ENCODE results near the gene FZD2.
A peak's percentile ranks its signal among the peaks of the same experiment; 100 is the strongest.
"Not testable (repeated sequence)": the region's sequence is repeated elsewhere in the genome, so short reads cannot be mapped to it uniquely, and the experiment has no call there.

Gene FZD2

DNA sequence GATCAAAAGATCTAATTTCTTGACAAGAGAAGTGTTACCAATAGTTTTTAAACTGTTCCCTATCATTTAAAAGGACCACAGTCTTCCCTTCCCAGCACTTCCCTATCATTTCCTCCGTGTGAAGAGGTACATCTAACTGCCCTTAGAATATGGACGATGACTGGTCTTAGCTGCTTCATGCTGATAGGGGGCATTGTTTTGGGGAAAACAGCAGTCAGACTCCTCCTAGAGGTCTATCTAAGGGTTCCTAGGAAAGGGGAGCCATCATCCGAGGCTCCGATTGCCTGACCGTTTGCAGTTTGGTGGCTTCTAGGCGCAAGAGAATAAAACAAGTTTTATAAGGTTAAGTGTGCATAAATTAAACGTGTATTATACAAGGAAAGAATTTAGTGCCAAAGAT, 7.1 kb downstream of the FZD2 start:
- TF ChIP-seq POLR2AphosphoS5 (IDR thresholded peaks at IDR 0.05; ENCODE audit: low read depth, low read length) (no peak), TAF1 (IDR thresholded peaks at IDR 0.05; ENCODE audit: borderline replicate concordance, low read depth, low read length) (no peak), POLR2A (IDR thresholded peaks at IDR 0.05; ENCODE audit: low read depth, low read length) (no peak)
- FAIRE-seq (no peak), DNase-seq (ENCODE audit: insufficient read length) (no peak)

DNA sequence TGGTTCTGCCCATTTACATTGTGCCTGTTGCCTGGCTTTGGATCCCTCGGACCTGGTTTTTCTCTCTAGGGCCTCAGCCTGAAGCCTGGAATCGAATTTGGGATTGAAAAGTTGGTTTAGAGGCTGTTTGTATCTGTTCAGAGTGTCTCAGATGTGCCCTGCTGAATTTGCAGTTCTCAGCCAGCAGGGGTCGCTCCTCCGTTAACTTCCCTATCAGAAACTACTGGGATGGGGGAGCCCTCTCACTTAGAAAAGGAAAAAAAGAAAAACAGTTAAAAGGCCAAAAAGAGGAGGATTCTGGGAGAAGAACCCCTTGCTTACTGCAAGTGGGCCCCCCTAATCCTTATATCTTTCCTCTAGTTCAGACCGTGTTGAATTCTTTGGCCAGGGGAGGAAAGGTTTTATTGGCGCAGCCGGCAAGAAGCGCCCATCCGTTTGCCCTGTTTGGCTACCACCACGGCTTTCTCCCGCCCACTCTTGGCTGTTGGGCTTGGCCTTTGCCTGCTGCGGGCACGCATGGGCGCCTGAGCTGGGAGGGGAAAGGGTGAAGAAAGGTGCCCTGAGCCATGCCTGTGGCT, 8.7 kb downstream of the FZD2 start:
- no peak for DNase-seq (ENCODE audit: insufficient read length)
- no peak for FAIRE-seq
- TF ChIP-seq TAF1 (IDR thresholded peaks at IDR 0.05; ENCODE audit: borderline replicate concordance, low read depth, low read length) = no peak

DNA sequence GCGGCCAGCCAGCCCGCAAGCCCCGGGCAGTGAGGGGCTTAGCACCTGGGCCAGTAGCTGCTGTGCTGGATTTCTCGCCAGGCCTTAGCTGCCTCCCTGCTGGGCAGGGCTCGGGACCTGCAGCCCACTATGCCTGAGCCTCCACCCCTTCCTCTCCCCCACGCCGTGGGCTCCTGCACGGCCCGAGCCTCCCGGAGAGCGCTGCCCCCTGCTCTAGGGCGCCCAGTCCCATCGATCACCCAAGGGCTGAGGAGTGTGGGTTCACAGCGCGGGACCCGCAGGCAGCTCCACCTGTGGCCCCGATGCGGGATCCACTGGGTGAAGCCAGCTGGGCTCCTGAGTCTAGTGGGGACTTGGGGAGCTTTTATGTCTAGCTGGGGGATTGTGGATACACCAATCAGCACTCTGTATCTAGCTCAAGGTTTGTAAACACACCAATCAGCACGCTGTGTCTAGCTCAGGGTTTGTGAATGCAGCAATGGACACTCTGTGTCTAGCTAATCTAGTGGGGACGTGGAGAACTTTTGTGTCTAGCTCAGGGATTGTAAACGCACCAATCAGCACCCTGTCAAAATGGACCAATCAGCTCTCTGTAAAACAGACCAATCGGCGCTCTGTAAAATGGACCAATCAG, 11.1 kb downstream of the FZD2 start:
- not testable (repeated sequence) for DNase-seq (ENCODE audit: insufficient read length); FAIRE-seq

DNA sequence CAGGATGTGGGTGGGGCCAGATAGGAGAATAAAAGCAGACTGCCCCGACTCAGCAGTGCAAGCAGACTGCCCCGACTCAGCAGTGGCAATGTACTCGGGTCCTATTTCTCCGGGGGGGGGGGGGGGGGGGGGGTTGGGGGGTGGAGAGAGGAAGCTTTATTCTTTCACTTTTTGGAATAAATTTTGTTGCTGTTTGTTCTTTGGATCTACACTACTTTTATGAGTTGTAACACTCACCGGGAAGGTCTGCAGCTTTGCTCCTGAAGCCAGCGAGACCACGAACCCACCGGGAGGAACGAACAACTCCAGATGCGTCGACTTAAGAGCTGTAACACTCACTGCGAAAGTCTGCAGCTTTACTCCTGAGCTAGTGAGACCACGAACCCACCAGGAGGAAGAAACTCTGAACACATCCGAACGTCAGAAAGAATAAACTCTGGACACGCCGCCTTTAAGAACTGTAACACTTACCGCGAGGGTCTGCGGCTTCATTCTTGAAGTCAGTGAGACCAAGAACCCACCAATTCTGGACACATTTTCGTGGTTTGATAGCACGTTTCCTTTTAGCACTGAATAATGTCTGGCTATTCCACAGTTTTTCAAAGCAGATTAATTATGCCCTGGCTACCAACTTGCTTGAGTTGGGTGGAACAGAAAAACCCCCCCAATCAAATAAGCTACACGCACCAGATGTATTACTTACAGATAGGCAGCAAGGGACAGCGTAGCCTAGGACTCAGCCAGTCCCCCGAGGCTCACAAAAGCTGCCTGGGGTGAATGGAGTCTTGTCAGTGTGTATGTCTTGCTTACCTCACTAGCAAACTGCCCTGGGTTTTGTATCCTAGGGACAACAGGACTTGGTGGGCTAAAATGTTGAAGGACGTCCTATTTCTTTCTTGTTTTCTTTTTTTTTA, 11.9 kb downstream of the FZD2 start:
- TF ChIP-seq TAF1 (IDR thresholded peaks at IDR 0.05; ENCODE audit: borderline replicate concordance, low read depth, low read length) (no peak), POLR2A (IDR thresholded peaks at IDR 0.05; ENCODE audit: low read depth, low read length) (no peak)
- no peak for FAIRE-seq
- no peak for DNase-seq (ENCODE audit: insufficient read length)

DNA sequence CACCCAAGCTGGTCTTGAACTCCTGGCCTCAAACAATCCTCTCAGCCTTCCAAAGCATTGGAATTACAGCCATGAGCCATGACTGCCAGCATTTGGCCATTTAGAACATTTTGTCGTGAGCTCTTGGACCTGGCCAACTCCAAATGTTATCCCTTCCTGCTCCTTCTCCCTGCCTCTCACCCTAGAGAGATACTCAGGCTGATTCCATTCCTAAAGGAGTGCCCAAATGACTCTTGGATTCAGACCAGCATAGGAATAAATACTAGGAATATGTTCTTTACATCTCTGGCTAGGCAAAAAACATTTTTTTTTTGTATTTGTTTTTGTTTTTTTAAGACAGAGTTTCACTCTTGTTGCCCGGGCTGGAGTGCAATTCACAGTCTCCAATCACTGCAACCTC, 15.5 kb downstream of the FZD2 start:
- FAIRE-seq (no peak), DNase-seq (ENCODE audit: insufficient read length) (no peak)
- TF ChIP-seq POLR2A (IDR thresholded peaks at IDR 0.05; ENCODE audit: low read depth, low read length) = no peak
- TF ChIP-seq POLR2AphosphoS5 (IDR thresholded peaks at IDR 0.05; ENCODE audit: low read depth, low read length) = no peak
- no peak for TF ChIP-seq TAF1 (IDR thresholded peaks at IDR 0.05; ENCODE audit: borderline replicate concordance, low read depth, low read length)

DNA sequence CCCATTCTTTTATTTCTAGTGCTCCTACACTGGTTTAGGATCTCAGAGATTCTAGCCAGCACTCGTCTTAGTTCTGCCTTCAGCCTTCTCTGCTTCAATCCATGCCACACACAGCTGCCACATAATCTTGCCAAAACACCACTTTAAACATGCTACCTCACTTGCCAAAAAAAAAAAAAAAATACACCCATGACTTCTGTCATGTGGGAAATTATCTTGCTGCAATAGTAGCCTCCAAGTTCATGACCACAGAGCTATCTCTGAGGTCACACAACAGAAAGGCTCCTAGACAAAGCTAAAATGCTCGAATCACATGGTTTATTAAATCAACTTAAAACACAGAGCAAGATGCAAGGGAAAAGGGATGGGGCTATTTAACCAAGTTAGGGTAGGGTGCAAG, 18.1 kb downstream of the FZD2 start:
- FAIRE-seq = no peak
- TF ChIP-seq TAF1 (IDR thresholded peaks at IDR 0.05; ENCODE audit: borderline replicate concordance, low read depth, low read length) (no peak), POLR2A (IDR thresholded peaks at IDR 0.05; ENCODE audit: low read depth, low read length) (no peak), POLR2AphosphoS5 (IDR thresholded peaks at IDR 0.05; ENCODE audit: low read depth, low read length) (no peak)
- DNase-seq (ENCODE audit: insufficient read length) = no peak

DNA sequence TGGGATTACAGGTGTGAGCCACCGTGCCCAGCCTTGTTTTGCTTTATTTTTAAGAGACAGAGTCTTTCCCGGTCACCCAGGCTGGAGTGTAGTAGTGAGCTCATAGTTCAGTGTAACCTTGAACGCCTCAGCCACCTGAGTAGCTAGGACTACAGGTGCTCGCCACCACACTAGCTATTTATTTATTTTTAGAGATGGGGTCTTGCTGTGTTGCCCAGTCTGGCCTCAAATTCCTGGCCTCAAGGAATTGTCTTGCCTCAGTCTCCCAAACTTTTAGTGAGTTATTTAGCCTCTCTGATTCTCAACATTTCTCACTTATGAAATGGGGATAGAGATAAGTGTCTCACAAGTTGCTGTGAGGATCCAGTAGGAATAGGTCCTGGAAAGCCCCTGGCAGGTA, 21.7 kb downstream of the FZD2 start:
- no peak for DNase-seq (ENCODE audit: insufficient read length)
- TF ChIP-seq POLR2A (IDR thresholded peaks at IDR 0.05; ENCODE audit: low read depth, low read length) = no peak
- TF ChIP-seq POLR2AphosphoS5 (IDR thresholded peaks at IDR 0.05; ENCODE audit: low read depth, low read length) = no peak
- no peak for TF ChIP-seq TAF1 (IDR thresholded peaks at IDR 0.05; ENCODE audit: borderline replicate concordance, low read depth, low read length)
- no peak for FAIRE-seq

DNA sequence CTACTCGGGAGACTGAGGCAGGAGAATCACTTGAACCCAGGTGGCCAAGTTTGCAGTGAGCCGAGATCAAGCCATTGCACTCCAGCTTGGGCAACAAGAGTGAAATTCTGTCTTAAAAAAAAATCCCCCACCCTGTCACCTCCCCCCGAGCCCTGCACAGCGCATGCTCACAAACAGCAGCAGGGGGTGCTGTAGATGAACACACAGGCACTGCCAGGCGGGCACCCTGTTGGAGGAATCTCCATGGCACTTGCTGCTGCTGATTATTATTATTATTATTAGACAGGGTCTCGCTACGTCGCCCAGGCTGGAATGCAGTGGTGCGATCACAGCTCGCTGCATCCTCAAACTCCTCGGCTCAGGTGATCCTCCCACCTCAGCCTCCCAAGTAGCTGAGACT, 24.6 kb downstream of the FZD2 start:
- DNase-seq (ENCODE audit: insufficient read length) (no peak), FAIRE-seq (no peak)
- TF ChIP-seq POLR2AphosphoS5 (IDR thresholded peaks at IDR 0.05; ENCODE audit: low read depth, low read length) = no peak
- no peak for TF ChIP-seq TAF1 (IDR thresholded peaks at IDR 0.05; ENCODE audit: borderline replicate concordance, low read depth, low read length)
- TF ChIP-seq POLR2A (IDR thresholded peaks at IDR 0.05; ENCODE audit: low read depth, low read length) = no peak

DNA sequence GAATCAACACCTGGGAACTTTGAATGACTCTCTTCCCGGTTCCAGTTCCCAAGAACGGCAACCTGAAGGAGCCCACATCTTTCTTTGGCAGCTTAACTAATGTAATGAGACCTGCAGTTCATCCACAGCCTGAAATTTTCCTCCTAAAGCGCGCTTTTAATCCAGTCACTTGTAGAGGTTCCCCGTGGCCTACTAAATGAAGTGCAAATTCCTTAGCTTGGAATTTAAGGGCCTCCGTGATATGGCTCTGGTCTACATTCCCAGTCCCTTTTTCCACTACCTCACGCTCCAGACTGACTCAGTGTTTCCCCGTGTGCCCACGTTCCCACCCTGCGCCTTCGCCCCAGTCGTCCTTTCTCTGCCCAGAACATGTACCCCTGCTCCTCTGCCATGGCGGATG, 27.2 kb downstream of the FZD2 start:
- TF ChIP-seq POLR2AphosphoS5 (IDR thresholded peaks at IDR 0.05; ENCODE audit: low read depth, low read length) = no peak
- FAIRE-seq (no peak), DNase-seq (ENCODE audit: insufficient read length) (no peak)

DNA sequence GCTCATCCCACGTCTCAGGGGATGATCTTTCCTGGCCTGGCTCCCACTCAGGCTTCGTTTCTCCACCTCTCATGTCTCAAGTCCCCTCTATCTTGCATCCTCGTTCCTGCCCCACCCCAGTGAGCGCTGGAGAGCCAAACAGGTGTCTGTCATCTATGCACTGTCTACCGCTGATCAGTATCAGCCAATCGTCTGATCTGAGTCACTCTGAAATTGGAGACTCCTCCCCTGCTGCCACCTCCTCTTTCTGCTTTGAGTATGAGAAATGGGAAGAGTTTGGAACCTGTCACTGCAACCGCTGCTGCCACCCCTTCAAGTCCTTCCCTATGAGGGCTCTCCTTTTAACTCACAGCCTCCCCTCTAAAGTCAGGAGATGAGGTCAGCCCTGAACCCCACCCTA, 28.0 kb downstream of the FZD2 start:
- DNase-seq (ENCODE audit: insufficient read length) (no peak), FAIRE-seq (no peak)
- TF ChIP-seq POLR2A (IDR thresholded peaks at IDR 0.05; ENCODE audit: low read depth, low read length) = no peak
- no peak for TF ChIP-seq POLR2AphosphoS5 (IDR thresholded peaks at IDR 0.05; ENCODE audit: low read depth, low read length)
- TF ChIP-seq TAF1 (IDR thresholded peaks at IDR 0.05; ENCODE audit: borderline replicate concordance, low read depth, low read length) = no peak

DNA sequence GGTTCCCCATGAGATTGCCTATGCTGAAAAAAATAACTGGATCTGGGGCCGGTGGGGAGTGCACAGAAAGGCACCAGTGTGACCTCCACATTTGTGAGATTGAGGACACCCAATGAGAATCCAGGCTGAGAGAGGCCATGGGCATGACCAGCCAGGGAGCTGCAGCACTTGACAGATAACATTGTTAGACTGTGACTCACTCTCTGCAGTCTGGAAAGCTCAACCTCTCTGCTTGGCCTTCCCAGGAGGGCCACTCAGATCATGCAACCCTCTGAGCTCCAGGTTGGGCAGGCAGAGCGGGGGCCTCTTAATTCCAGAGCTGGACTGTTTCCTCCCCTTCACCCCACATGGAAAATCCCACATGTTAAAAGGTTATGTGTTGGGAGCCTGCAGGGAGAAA, 30.1 kb downstream of the FZD2 start:
- FAIRE-seq = no peak

DNA sequence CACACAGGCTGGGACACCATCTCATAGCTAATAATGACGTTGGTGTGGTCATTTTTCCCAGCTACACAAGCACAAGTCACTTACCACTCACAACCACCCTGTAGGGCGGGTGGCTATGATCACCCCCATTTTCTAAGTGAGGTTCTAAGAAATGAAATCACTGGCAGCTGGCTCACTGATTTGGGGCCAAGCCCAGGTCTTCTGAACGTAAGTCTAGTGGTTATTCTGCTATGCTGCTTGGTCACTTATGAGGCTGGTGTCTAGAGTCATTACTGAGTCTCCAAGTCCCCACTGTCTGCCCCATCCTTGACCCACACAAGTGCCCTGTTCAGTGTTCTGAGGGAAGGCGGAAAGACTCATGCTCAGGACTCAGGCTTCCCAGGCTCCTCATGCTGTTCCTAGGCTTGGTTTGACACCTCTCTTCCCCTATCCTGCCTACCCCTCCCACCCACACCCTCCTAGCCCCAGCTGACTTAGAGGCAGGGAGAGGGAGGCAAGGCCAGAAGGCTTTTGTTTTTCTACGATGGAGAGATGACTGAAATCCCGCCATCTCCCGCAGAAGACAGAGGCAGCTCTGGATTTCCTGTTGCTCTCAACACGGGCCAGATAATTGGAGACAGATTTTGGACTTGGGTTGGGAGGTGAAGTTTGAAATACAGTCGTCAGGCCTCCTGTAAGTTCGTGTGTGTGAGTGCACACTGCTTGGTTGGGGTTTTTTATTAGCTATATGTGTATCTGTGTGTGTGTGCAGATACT, 32.2 kb downstream of the FZD2 start:
- TF ChIP-seq POLR2A (IDR thresholded peaks at IDR 0.05; ENCODE audit: low read depth, low read length) (no peak), TAF1 (IDR thresholded peaks at IDR 0.05; ENCODE audit: borderline replicate concordance, low read depth, low read length) (no peak), POLR2AphosphoS5 (IDR thresholded peaks at IDR 0.05; ENCODE audit: low read depth, low read length) (no peak)
- DNase-seq (ENCODE audit: insufficient read length) = no peak
- no peak for FAIRE-seq

More for the DNA sequence above, 30.1 kb downstream of the FZD2 start:
- TF ChIP-seq POLR2A (IDR thresholded peaks at IDR 0.05; ENCODE audit: low read depth, low read length) (no peak), TAF1 (IDR thresholded peaks at IDR 0.05; ENCODE audit: borderline replicate concordance, low read depth, low read length) (no peak), POLR2AphosphoS5 (IDR thresholded peaks at IDR 0.05; ENCODE audit: low read depth, low read length) (no peak)
- no peak for DNase-seq (ENCODE audit: insufficient read length)

DNA sequence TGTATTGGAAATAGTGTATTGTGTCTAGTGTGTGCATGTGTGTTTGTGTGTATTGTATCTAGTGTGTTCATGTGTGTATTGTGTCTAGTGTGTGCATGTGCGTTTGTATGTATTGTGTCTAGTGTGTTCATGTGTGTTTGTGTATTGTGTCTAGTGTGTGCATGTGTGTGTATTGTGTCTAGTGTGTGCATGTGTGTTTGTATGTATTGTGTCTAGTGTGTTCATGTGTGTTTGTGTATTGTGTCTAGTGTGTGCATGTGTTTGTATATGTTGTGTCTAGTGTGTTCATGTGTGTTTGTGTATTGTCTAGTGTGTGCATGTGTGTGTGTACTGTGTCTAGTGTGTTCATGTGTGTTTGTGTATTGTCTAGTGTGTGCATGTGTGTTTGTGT, 32.8 kb downstream of the FZD2 start:
- FAIRE-seq = peak; percentile 79
- not testable (repeated sequence) for DNase-seq (ENCODE audit: insufficient read length)

DNA sequence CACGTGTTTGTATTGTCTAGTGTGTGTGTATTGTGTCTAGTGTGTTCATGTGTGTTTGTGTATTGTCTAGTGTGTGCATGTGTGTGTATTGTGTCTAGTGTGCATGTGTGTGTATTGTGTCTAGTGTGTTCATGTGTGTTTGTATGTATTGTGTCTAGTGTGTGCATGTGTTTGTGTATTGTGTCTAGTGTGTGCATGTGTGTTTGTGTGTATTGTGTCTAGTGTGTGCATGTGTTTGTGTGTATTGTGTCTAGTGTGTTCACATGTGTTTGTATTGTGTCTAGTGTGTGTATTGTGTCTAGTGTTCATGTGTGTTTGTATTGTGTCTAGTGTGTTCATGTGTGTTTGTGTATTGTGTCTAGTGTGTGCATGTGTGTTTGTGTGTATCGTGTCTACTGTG, 33.5 kb downstream of the FZD2 start:
- peak; percentile 63 for FAIRE-seq

More for the DNA sequence above, 33.5 kb downstream of the FZD2 start:
- DNase-seq (ENCODE audit: insufficient read length) = not testable (repeated sequence)
